H1 (cell line): ENCODE measurements around the gene KCNJ16. TPM values are rescaled to one million over a fixed set of nuclear protein-coding genes. Genes with fewer than 3 reads are reported as not detected.

ENCODE experiments used
- CBX5 ChIP-seq: fragments of 300-800, 300-1000 bp; sonication (generic); IDR thresholded peaks from 2 replicates; pipeline ENCODE4 v1.7.1; 2016; ENCODE audit warnings: antibody characterized with exemption, low read length, low read depth
- CHD1 ChIP-seq: IDR thresholded peaks from 2 replicates; pipeline ENCODE4 v1.6.1; 2012; ENCODE audit warnings: low read depth, low read length, improper control_type of control experiment
- JUN ChIP-seq: IDR thresholded peaks from 2 replicates; pipeline ENCODE4 v1.6.1; 2011; ENCODE audit warnings: low read depth, mild to moderate bottlenecking, improper control_type of control experiment, low read length
- JUND ChIP-seq: IDR thresholded peaks from 2 replicates; pipeline ENCODE4 v1.6.1; 2011; ENCODE audit warnings: mild to moderate bottlenecking, improper control_type of control experiment, low read length
- polyA plus RNA-seq, 7 experiments: library from polyadenylated mRNA; depleted of rRNA in 3 of 7; stranded (reverse) in 5 of 7; unstranded in 2 of 7; fragments of >200 nt in 5 of 7; fragments of 200-250 nt in 2 of 7; gene quantifications; 1 replicate in 5 of 7; 2 replicates in 1 of 7; 4 replicates in 1 of 7; pipeline versions ENCODE4 v1.2.1 to v1.2.3, GENCODE V29; 2011 to 2013; ENCODE audit warnings: missing spikeins in 2 of 7, mixed read lengths in 2 of 7
- total RNA-seq: library from RNA; stranded (reverse); fragmentation: NEBNext Ultra II Directional; extraction: Animal tissue kit (Norgen Biotek cat#: 25700); gene quantifications from 2 replicates; pipeline ENCODE4 v1.2.1, GENCODE V29; 2021
- TF ChIP-seq, protein P1 (sequence below): fragments of 300-600 bp; sonication (generic); IDR thresholded peaks from 2 replicates; pipeline ENCODE4 v1.7.1; 2012; ENCODE audit warnings: low read length, moderate library complexity, mild to moderate bottlenecking, inconsistent platforms; ENCODE audit not compliant: insufficient replicate concordance
- TF ChIP-seq, protein P2 (sequence below): IDR thresholded peaks from 2 replicates; pipeline ENCODE4 v1.6.1; 2011; ENCODE audit warnings: low read depth, mild to moderate bottlenecking, low read length; ENCODE audit not compliant: insufficient read depth

KCNJ16 gene
- total and polyA plus RNA-seq, 2 of the 8 experiments (the other 6 are each of a cell fraction or from before 2014, with no cell fraction given): not detected

DNA sequence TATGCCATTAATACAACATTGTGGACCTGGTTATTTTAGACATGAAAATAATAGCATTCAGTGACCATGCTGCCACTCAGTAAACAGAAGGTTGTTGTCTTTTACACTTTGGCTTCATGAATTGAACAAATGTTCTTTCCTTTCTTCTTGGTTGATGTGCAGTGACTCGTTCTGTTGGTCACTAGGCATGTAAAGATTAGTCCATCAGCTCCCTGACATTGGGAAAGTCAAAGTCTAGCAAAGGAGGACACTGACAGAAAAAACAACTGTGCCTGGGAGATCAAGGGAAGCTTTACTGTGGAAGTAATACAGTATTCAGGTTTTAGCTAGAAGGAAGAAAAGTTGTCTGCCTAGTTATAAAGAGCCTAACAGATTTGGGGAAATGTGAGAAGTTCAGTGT is 6.9 kb downstream of the KCNJ16 start (continued):
- TF ChIP-seq, protein P1, sequence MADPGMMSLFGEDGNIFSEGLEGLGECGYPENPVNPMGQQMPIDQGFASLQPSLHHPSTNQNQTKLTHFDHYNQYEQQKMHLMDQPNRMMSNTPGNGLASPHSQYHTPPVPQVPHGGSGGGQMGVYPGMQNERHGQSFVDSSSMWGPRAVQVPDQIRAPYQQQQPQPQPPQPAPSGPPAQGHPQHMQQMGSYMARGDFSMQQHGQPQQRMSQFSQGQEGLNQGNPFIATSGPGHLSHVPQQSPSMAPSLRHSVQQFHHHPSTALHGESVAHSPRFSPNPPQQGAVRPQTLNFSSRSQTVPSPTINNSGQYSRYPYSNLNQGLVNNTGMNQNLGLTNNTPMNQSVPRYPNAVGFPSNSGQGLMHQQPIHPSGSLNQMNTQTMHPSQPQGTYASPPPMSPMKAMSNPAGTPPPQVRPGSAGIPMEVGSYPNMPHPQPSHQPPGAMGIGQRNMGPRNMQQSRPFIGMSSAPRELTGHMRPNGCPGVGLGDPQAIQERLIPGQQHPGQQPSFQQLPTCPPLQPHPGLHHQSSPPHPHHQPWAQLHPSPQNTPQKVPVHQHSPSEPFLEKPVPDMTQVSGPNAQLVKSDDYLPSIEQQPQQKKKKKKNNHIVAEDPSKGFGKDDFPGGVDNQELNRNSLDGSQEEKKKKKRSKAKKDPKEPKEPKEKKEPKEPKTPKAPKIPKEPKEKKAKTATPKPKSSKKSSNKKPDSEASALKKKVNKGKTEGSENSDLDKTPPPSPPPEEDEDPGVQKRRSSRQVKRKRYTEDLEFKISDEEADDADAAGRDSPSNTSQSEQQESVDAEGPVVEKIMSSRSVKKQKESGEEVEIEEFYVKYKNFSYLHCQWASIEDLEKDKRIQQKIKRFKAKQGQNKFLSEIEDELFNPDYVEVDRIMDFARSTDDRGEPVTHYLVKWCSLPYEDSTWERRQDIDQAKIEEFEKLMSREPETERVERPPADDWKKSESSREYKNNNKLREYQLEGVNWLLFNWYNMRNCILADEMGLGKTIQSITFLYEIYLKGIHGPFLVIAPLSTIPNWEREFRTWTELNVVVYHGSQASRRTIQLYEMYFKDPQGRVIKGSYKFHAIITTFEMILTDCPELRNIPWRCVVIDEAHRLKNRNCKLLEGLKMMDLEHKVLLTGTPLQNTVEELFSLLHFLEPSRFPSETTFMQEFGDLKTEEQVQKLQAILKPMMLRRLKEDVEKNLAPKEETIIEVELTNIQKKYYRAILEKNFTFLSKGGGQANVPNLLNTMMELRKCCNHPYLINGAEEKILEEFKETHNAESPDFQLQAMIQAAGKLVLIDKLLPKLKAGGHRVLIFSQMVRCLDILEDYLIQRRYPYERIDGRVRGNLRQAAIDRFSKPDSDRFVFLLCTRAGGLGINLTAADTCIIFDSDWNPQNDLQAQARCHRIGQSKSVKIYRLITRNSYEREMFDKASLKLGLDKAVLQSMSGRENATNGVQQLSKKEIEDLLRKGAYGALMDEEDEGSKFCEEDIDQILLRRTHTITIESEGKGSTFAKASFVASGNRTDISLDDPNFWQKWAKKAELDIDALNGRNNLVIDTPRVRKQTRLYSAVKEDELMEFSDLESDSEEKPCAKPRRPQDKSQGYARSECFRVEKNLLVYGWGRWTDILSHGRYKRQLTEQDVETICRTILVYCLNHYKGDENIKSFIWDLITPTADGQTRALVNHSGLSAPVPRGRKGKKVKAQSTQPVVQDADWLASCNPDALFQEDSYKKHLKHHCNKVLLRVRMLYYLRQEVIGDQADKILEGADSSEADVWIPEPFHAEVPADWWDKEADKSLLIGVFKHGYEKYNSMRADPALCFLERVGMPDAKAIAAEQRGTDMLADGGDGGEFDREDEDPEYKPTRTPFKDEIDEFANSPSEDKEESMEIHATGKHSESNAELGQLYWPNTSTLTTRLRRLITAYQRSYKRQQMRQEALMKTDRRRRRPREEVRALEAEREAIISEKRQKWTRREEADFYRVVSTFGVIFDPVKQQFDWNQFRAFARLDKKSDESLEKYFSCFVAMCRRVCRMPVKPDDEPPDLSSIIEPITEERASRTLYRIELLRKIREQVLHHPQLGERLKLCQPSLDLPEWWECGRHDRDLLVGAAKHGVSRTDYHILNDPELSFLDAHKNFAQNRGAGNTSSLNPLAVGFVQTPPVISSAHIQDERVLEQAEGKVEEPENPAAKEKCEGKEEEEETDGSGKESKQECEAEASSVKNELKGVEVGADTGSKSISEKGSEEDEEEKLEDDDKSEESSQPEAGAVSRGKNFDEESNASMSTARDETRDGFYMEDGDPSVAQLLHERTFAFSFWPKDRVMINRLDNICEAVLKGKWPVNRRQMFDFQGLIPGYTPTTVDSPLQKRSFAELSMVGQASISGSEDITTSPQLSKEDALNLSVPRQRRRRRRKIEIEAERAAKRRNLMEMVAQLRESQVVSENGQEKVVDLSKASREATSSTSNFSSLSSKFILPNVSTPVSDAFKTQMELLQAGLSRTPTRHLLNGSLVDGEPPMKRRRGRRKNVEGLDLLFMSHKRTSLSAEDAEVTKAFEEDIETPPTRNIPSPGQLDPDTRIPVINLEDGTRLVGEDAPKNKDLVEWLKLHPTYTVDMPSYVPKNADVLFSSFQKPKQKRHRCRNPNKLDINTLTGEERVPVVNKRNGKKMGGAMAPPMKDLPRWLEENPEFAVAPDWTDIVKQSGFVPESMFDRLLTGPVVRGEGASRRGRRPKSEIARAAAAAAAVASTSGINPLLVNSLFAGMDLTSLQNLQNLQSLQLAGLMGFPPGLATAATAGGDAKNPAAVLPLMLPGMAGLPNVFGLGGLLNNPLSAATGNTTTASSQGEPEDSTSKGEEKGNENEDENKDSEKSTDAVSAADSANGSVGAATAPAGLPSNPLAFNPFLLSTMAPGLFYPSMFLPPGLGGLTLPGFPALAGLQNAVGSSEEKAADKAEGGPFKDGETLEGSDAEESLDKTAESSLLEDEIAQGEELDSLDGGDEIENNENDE: no peak
- TF ChIP-seq JUN (no peak), CBX5 (no peak), CHD1 (no peak), JUND (no peak)
- TF ChIP-seq, protein P2, sequence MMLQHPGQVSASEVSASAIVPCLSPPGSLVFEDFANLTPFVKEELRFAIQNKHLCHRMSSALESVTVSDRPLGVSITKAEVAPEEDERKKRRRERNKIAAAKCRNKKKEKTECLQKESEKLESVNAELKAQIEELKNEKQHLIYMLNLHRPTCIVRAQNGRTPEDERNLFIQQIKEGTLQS: no peak
- TF ChIP-seq, all 59 proteins: peak for 0
